Suprapubic skin (tissue), 4 donors: ENCODE data around the gene AFF1. TPM values are rescaled to one million over a fixed set of nuclear protein-coding genes. Genes with fewer than 3 reads are reported as not detected.

Source experiments
- DNase-seq, 2 donors: peaks; one replicate each; pipeline ENCODE4 v3.0.0-alpha.2; 2019; ENCODE audit warnings: low spot score in 2 of 2
- H3K27ac ChIP-seq: fragments of 200-600 bp; sonication (generic); one replicate; pipeline ENCODE4 v1.5.1; 2019
- H3K27me3 ChIP-seq: fragments of 200-600 bp; sonication (generic); one replicate; pipeline ENCODE4 v1.5.1; 2019
- H3K36me3 ChIP-seq: fragments of 200-600 bp; sonication (generic); one replicate; pipeline ENCODE4 v1.5.1; 2019
- H3K4me1 ChIP-seq: fragments of 200-600 bp; sonication (generic); one replicate; pipeline ENCODE4 v1.5.1; 2019
- H3K4me3 ChIP-seq: fragments of 200-600 bp; sonication (generic); one replicate; pipeline ENCODE4 v1.5.1; 2019; ENCODE audit warnings: mild to moderate bottlenecking
- H3K9me3 ChIP-seq: fragments of 200-600 bp; sonication (generic); one replicate; pipeline ENCODE4 v1.5.1; 2019
- CTCF ChIP-seq, 2 donors: fragments of 200-600 bp in 1 of 2; fragments of 450-650 bp in 1 of 2; sonication (generic) in 1 of 2; IDR thresholded peaks; one replicate each; pipeline ENCODE4 v1.5.1; 2016 to 2019; ENCODE audit warnings: antibody characterized with exemption in 2 of 2, mild to moderate bottlenecking in 1 of 2, moderate library complexity in 1 of 2
- EP300 ChIP-seq: sonication (generic); formaldehyde crosslinking; IDR thresholded peaks from one replicate; pipeline ENCODE4 v1.6.1; 2017; ENCODE audit warnings: antibody characterized with exemption
- POLR2A ChIP-seq, 2 donors: fragments of 450-650 bp; IDR thresholded peaks; one replicate each; pipeline ENCODE4 v1.6.1; 2017; ENCODE audit warnings: antibody characterized with exemption in 2 of 2, mild to moderate bottlenecking in 2 of 2, moderate library complexity in 2 of 2
- POLR2AphosphoS5 ChIP-seq, 3 donors: sonication (generic); formaldehyde crosslinking; IDR thresholded peaks; one replicate each; pipeline ENCODE4 v1.6.1; 2017; ENCODE audit warnings: antibody characterized with exemption in 3 of 3
- WGBS: methylation state at CpG from one replicate; pipeline ENCODE4 v1.1.5; 2018; 5-methylcytosine and 5-hydroxymethylcytosine counted together
- total RNA-seq, 4 donors: library from RNA; depleted of rRNA; stranded (reverse); fragments of >200 nt; gene quantifications; one replicate each; pipeline ENCODE4 v1.1.0, GENCODE V29; 2016

The AFF1 gene
- total RNA-seq, 4 donors from 2014 or later = 67.2 to 175 (median 103) TPM

- H3K4me1 ChIP-seq = peaks cover 71% of the 10 kb centered on the region
- H3K4me3 ChIP-seq = no peak overlapping the region
- DNase-seq = no peak
Observed at GRCh38 chr4:87073199-87074120, 138.6 kb downstream of the AFF1 start.

GRCh38 chr4:87074121-87074488 lies 139.3 kb downstream of the AFF1 start:
- no peaks in the 10 kb centered on the region for H3K9me3 ChIP-seq
- no peak for TF ChIP-seq EP300
- no peak for TF ChIP-seq POLR2A (IDR thresholded peaks at IDR 0.05)
- no peak for TF ChIP-seq POLR2AphosphoS5 (IDR thresholded peaks at IDR 0.05)
- no peak for TF ChIP-seq CTCF (IDR thresholded peaks at IDR 0.05)
- no peak for DNase-seq
- H3K27me3 ChIP-seq = no peaks in the 10 kb centered on the region
- WGBS = 29% methylated on average over 3 of the region's 3 CpGs
- H3K36me3 ChIP-seq = no peaks in the 10 kb centered on the region
- H3K4me3 ChIP-seq = no peak overlapping the region
- peak overlapping the region; percentile 74 for H3K27ac ChIP-seq
- peaks cover 72% of the 10 kb centered on the region for H3K4me1 ChIP-seq

More at GRCh38 chr4:87073199-87074120, 138.6 kb downstream of the AFF1 start:
- WGBS = 14% methylated on average over 14 of the region's 14 CpGs
- Histone ChIP-seq H3K36me3 (no peaks in the 10 kb centered on the region), H3K9me3 (no peaks in the 10 kb centered on the region), H3K27me3 (no peaks in the 10 kb centered on the region), H3K27ac (peak overlapping the region; percentile 74)
- TF ChIP-seq CTCF (IDR thresholded peaks at IDR 0.05) (no peak), POLR2AphosphoS5 (IDR thresholded peaks at IDR 0.05) (no peak), POLR2A (IDR thresholded peaks at IDR 0.05) (no peak), EP300 (no peak)

GRCh38 chr4:87075876-87076275 lies 141.1 kb downstream of the AFF1 start:
- TF ChIP-seq CTCF (IDR thresholded peaks at IDR 0.05) = no peak
- TF ChIP-seq POLR2AphosphoS5 (IDR thresholded peaks at IDR 0.05) = no peak
- TF ChIP-seq POLR2A (IDR thresholded peaks at IDR 0.05) = no peak
- TF ChIP-seq EP300 = no peak
- Histone ChIP-seq H3K27ac (no peak overlapping the region), H3K4me1 (peaks cover 82% of the 10 kb centered on the region), H3K27me3 (no peaks in the 10 kb centered on the region), H3K9me3 (no peaks in the 10 kb centered on the region), H3K36me3 (no peaks in the 10 kb centered on the region), H3K4me3 (no peak overlapping the region)
- no peak for DNase-seq
- WGBS = 60% methylated on average over 2 of the region's 2 CpGs

GRCh38 chr4:87076690-87077358 lies 142.0 kb downstream of the AFF1 start:
- no peaks in the 10 kb centered on the region for H3K36me3 ChIP-seq
- peak overlapping the region; percentile 69 for H3K27ac ChIP-seq
- H3K4me3 ChIP-seq = no peak overlapping the region
- no peak for DNase-seq
- peaks cover 91% of the 10 kb centered on the region for H3K4me1 ChIP-seq
- no peaks in the 10 kb centered on the region for H3K27me3 ChIP-seq
- no peaks in the 10 kb centered on the region for H3K9me3 ChIP-seq
- WGBS = 61% methylated on average over 6 of the region's 6 CpGs
- TF ChIP-seq CTCF (IDR thresholded peaks at IDR 0.05) (no peak), POLR2AphosphoS5 (IDR thresholded peaks at IDR 0.05) (no peak), POLR2A (IDR thresholded peaks at IDR 0.05) (no peak), EP300 (no peak)
